Stimulated activated CD4-positive, alpha-beta T cell treated with anti-CD3 and anti-CD28 coated beads, TNF-alpha, amount 100 ng/mL, for 24 hours (primary cell): ENCODE measurements around the gene NBEA.

Source experiments
- DNase-seq, 3 experiments: peaks; one replicate each; pipeline ENCODE4 v3.0.0-alpha.2; 2020; ENCODE audit warnings: low read depth in 3 of 3

The NBEA gene

DNA sequence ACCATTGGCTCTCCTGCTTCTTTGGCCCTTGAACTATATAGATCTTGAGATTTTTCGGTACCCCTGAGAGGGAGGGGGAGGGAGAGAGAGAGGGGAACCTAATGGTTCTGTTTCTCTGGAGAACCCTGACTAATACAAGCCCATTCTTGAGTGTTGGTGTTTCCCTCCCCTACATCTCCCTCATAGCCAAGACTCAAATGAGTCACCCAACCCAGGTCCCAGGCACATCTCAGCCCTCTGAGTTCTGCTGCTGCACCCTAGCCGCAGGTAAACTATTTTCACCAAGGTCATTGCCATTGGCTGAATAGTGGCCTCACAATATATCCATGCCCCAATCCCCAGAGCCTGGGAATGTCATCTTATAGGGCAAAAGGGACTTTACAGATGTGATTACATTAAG is 760.2 kb downstream of the NBEA start:
- no peak for DNase-seq

GRCh38 chr13:35703061-35703460 is 761.0 kb downstream of the NBEA start:
- no peak for DNase-seq

GRCh38 chr13:35704331-35704730 is 762.3 kb downstream of the NBEA start:
- DNase-seq: no peak

DNA sequence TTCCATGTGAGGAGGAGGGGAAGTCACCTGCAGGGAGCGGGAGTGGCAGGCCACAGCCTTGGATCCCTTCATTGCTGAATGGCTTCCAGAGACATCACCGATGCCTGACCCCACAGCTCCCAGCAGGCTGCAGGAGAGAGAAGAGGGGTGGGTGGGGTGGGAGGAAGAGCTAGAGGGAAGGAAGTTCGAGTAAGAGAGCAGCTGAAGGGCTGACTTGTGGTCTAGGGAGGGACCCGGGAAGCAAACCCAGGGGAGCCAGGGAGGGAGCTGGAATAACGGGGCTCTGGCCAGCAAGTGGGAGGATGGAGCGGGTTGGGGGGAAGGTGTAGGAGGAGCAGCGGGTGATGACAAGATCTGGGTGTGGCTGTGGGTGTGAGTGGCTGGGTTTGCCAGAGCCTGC is 764.2 kb downstream of the NBEA start:
- DNase-seq: no peak

DNA sequence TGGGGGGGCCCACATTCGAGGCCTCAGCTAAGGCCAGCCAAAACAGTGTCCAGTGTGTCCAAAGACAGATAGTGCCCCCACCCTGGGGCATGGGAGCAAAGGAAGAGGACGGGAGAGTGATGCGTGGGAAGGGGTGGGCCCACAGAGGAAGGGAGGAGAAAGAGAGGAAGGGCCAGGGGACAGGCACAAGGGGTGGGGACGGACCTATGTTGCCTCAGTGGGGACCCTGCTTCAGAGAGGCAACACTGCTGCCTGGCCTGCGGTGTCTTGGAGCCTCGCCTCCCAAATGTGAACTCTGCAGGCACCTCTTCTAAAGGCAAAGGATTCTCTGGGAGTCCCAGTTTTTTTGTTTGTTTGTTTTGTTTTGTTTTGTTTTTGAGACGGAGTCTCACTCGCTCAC is 764.7 kb downstream of the NBEA start:
- DNase-seq: no peak

- no peak for DNase-seq
Observed at GRCh38 chr13:35711909-35712308, 769.8 kb downstream of the NBEA start.

DNA sequence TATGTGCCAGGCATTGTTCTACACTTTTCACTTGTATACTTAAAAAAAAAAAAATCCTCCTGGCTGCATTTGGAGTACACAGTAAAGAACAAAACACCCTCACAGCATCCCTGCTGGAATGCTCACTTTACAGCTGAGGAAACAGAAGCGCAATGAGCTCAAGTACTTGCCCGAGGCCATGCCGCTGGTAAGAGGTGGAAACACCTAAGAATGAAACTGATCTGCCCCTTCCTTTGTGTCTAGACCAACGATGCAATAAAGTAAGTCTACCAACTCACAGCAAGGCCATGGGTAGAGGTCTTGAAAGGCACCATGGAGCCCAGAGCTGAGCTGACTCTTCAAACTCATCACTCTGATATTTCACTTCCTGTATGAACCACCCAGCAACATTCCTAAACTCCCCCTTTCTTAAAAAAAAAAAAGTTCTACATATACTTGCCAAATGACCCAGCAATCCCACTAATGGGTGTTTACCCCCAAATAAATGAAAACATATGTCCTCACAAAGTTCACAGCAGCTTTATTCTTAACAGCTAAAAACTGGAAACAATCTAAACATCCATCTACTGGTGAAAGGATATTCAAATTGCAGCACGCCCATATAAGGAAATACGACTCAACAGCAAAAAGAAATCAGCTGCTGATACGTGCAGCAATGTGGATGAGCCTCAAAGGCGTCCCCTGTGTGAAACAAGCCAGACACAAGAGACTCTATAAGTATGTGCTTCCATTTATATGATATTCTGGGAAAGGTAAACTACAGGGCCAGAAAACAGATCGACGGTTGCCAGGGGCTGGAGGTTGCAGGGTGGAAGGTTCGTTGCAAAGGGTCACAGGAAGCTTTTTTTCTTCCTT is 771.1 kb downstream of the NBEA start:
- DNase-seq: no peak

GRCh38 chr13:35714121-35714520 is 772.1 kb downstream of the NBEA start:
- DNase-seq: no peak

GRCh38 chr13:35714588-35715377 is 772.7 kb downstream of the NBEA start:
- no peak for DNase-seq

DNA sequence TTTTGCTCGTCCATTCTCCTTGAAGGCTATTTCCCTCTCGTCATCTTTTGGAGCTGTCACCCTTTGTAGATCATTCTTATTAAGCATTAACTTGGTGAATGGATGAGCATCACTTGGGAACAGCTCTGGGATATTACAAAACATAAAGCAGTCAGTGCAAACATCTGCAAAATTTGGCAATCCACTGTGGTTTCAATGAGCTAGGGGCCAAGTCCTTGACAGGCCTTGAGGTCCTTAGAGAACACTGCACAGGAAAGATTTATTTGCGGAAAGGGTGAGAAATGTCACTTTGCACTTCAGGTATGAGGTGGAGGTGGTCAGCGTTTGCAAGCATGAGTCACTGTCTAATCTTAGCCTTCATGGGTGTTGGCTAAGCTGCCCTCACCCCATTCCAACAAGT is 774.1 kb downstream of the NBEA start:
- DNase-seq: no peak

GRCh38 chr13:35716729-35717128 is 774.7 kb downstream of the NBEA start:
- DNase-seq: no peak

GRCh38 chr13:35718084-35718483 is 776.0 kb downstream of the NBEA start:
- DNase-seq: no peak

DNA sequence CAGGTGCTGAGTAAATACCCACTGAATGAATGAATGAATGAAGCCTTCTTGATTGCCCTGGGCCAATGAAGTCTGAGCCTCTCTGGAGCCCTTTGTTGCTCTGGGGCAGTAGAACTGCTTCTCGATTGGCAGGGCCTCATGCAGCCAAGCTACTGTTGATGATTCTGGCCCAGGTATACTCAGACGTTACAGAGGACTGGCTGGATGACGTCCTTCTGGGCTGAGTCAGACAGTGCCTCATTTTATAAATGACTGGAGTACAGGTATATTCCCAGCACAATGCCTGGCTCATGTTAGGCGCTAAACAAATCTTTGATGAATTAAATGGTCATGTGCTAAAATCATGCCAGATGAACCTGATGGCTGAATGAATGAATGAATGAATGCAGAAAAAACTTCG is 778.2 kb downstream of the NBEA start:
- no peak for DNase-seq

- peak in 1 of 3 experiments; percentile 23 for DNase-seq
Observed at GRCh38 chr13:35720690-35721554, 778.9 kb downstream of the NBEA start.
